A673 (cell line): Measurements from ENCODE around the gene U2SURP.

ENCODE experiments used
- CTCF ChIP-seq: fragments of 300-800, 200-600 bp; sonication (generic); conservative IDR thresholded peaks from 2 replicates; pipeline ENCODE4 v1.5.1; 2017; ENCODE audit warnings: low read depth, mild to moderate bottlenecking, antibody characterized with exemption, low read length, moderate library complexity, mixed read lengths
- EZH2 ChIP-seq: fragments of 200-600 bp; sonication (generic); IDR thresholded peaks from 2 replicates; pipeline ENCODE4 v1.6.1; 2017; ENCODE audit warnings: borderline replicate concordance, low read depth, mild to moderate bottlenecking, mixed read lengths, antibody characterized with exemption, low read length; ENCODE audit not compliant: poor library complexity, severe bottlenecking

GRCh38 chr3:143004823-143005222, 3.5 kb downstream of the U2SURP start:
- TF ChIP-seq CTCF (no peak), EZH2 (no peak)
